HEK293 (cell line): ENCODE measurements around the gene LLGL1.

Source experiments
- CTCF ChIA-PET: fragments of 350-600 bp; formaldehyde crosslinking; extraction: SDS; loops from one replicate; lab custom pipeline; 2021; ENCODE audit warnings: antibody characterized with exemption; lab: Yijun Ruan, JAX
- POLR2A ChIA-PET: fragments of 300-600 bp; formaldehyde crosslinking; extraction: SDS; loops from one replicate; lab custom pipeline; 2020; ENCODE audit warnings: antibody characterized with exemption, inconsistent platforms; lab: Yijun Ruan, JAX
- H3K27ac ChIP-seq: fragments of 200-500 bp; sonication (Bioruptor generic); 2 replicates; pipeline ENCODE4 v1.5.1; 2014; ENCODE audit warnings: low read depth, low read length, control low read depth, inconsistent platforms; ENCODE audit errors: extremely low read depth
- H3K36me3 ChIP-seq, 2 experiments: fragments of 200-500 bp in 1 of 2; sonication (Bioruptor generic) in 1 of 2; 1 replicate in 1 of 2; 2 replicates in 1 of 2; pipeline ENCODE4 v1.5.1; 2014 to 2017; ENCODE audit warnings: inconsistent platforms in 2 of 2, low read length in 2 of 2; ENCODE audit not compliant: control insufficient read depth in 2 of 2, insufficient read depth in 1 of 2
- H3K4me1 ChIP-seq: fragments of 200-500 bp; sonication (Bioruptor generic); 2 replicates; pipeline ENCODE4 v1.5.1; 2014; ENCODE audit warnings: mild to moderate bottlenecking, low read length, inconsistent platforms; ENCODE audit not compliant: control insufficient read depth, insufficient read depth
- H3K4me3 ChIP-seq: 2 replicates; pipeline ENCODE4 v1.5.1; 2011; ENCODE audit warnings: low read depth, mild to moderate bottlenecking, control low read depth, low read length, moderate library complexity
- H3K9me3 ChIP-seq: fragments of 200-500 bp; sonication (Bioruptor generic); 2 replicates; pipeline ENCODE4 v1.5.1; 2014; ENCODE audit warnings: low read depth, low read length, inconsistent platforms; ENCODE audit not compliant: control insufficient read depth, insufficient read depth
- PBX3 ChIP-seq: sonication (generic); formaldehyde crosslinking; IDR thresholded peaks from 2 replicates; pipeline ENCODE4 v1.8.1; 2022; ENCODE audit warnings: mild to moderate bottlenecking, moderate library complexity, missing genetic modification reagents
- REST ChIP-seq: fragments of 450-650 bp; formaldehyde crosslinking; IDR thresholded peaks from 2 replicates; pipeline ENCODE4 v1.5.1; 2016; ENCODE audit warnings: missing biosample characterization, missing genetic modification characterization
- YY1 ChIP-seq: fragments of 450-650 bp; formaldehyde crosslinking; IDR thresholded peaks from 2 replicates; pipeline ENCODE4 v1.5.1; 2018; ENCODE audit warnings: missing biosample characterization, missing genetic modification characterization
- ZBTB11 ChIP-seq: fragments of 450-650 bp; formaldehyde crosslinking; conservative IDR thresholded peaks from 2 replicates; pipeline ENCODE4 v1.5.1; 2016; ENCODE audit warnings: low read depth, missing biosample characterization, missing genetic modification characterization
- ZBTB26 ChIP-seq: fragments of 450-650 bp; formaldehyde crosslinking; optimal IDR thresholded peaks from 2 replicates; pipeline ENCODE3; 2016; ENCODE audit warnings: missing biosample characterization, mild to moderate bottlenecking, missing genetic modification characterization
- ZBTB48 ChIP-seq: fragments of 450-650 bp; formaldehyde crosslinking; IDR thresholded peaks from 2 replicates; pipeline ENCODE4 v1.5.1; 2016; ENCODE audit warnings: missing biosample characterization, missing genetic modification characterization
- ZNF121 ChIP-seq: fragments of 450-650 bp; formaldehyde crosslinking; IDR thresholded peaks from 2 replicates; pipeline ENCODE4 v1.5.1; 2016; ENCODE audit warnings: missing biosample characterization, missing genetic modification characterization
- ZNF2 ChIP-seq: fragments of 450-650 bp; formaldehyde crosslinking; IDR thresholded peaks from 2 replicates; pipeline ENCODE4 v1.5.1; 2016; ENCODE audit warnings: missing biosample characterization, missing genetic modification characterization
- ZNF248 ChIP-seq: fragments of 450-650 bp; formaldehyde crosslinking; IDR thresholded peaks from 2 replicates; pipeline ENCODE4 v1.5.1; 2017; ENCODE audit warnings: missing biosample characterization, missing genetic modification characterization
- ZNF404 ChIP-seq: fragments of 450-650 bp; formaldehyde crosslinking; IDR thresholded peaks from 2 replicates; pipeline ENCODE4 v1.5.1; 2017; ENCODE audit warnings: missing biosample characterization, missing genetic modification characterization
- ZNF426 ChIP-seq: fragments of 450-650 bp; formaldehyde crosslinking; IDR thresholded peaks from 2 replicates; pipeline ENCODE4 v1.5.1; 2017; ENCODE audit warnings: missing biosample characterization, missing genetic modification characterization, mild to moderate bottlenecking, inconsistent platforms, moderate library complexity
- ZNF48 ChIP-seq: fragments of 450-650 bp; formaldehyde crosslinking; IDR thresholded peaks from 2 replicates; pipeline ENCODE4 v1.5.1; 2016; ENCODE audit warnings: missing biosample characterization, missing genetic modification characterization
- ZNF514 ChIP-seq: fragments of 450-650 bp; formaldehyde crosslinking; IDR thresholded peaks from 2 replicates; pipeline ENCODE4 v1.5.1; 2016; ENCODE audit warnings: missing biosample characterization, missing genetic modification characterization
- ZNF580 ChIP-seq: fragments of 450-650 bp; formaldehyde crosslinking; IDR thresholded peaks from 2 replicates; pipeline ENCODE4 v1.5.1; 2016; ENCODE audit warnings: missing biosample characterization, missing genetic modification characterization
- ZNF621 ChIP-seq: fragments of 450-650 bp; formaldehyde crosslinking; IDR thresholded peaks from 2 replicates; pipeline ENCODE4 v1.5.1; 2017; ENCODE audit warnings: missing biosample characterization, missing genetic modification characterization
- ZNF76 ChIP-seq: fragments of 450-650 bp; formaldehyde crosslinking; IDR thresholded peaks from 2 replicates; pipeline ENCODE4; 2016; ENCODE audit warnings: low read depth, missing biosample characterization, missing genetic modification characterization, borderline replicate concordance
- TF ChIP-seq, protein P1 (sequence below): fragments of 450-650 bp; formaldehyde crosslinking; IDR thresholded peaks from 2 replicates; pipeline ENCODE4 v1.5.1; 2017; ENCODE audit warnings: missing biosample characterization, missing genetic modification characterization
- TF ChIP-seq, protein P2 (sequence below): fragments of 450-650 bp; formaldehyde crosslinking; IDR thresholded peaks from 2 replicates; pipeline ENCODE4 v1.5.1; 2016; ENCODE audit warnings: missing biosample characterization, missing genetic modification characterization
- TF ChIP-seq, protein P3 (sequence below): fragments of 450-650 bp; formaldehyde crosslinking; IDR thresholded peaks from 2 replicates; pipeline ENCODE4 v1.5.1; 2016; ENCODE audit warnings: missing biosample characterization, missing genetic modification characterization

Gene LLGL1

DNA sequence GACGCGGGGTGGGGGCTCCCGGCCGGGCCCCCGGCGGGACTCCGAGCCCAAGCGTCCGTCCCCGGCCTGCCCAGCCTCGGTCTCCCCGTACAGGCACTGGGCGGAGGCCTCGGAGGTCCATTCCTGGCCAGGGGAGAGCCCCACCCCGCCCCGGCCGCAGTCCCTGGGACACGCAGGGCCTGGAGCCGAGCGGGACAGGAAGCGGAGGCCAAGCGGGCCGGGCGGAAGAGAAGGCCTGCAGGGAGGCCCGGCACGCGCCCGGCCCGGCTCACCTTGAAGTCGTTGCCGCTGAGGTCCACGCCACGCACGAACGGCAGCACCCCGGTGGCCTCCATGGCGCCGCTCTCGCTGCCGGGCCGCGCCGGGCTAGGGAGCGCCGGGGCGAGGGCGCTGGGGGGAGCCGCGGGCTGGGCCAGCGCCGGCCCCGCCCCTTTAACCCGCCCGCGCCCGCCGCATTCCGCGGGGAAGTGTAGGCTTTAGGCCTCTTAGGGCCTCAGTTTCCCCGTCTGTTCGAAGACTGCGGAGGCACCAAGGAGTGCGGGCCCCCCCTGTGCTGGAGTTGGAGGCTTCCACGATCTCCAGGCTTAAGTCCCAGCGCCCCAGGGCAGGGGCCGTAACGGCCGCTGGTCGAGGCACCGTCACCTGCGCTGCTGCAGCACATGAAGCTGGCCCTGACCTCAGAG, 33.1 kb downstream of the LLGL1 start, which contains the start of gene FLII:
Gene FLII, minus strand, starts transcription at position 383 of the 683 bp plus-strand sequence. Its CDS starts 48 bp downstream, at position 335.
- peaks cover 12% of the 10 kb centered on the region for H3K4me1 ChIP-seq
- CTCF ChIA-PET, result interaction anchor here (0.7 kb wide), 1 partner anchor 158 kb away, joined by 4 read pairs; no protein-coding TSS in a partner anchor
- H3K4me3 ChIP-seq, result peak within 1 kb of the TSS; percentile 83
- H3K9me3 ChIP-seq, result no peaks in the 10 kb centered on the region
- peaks cover 5 to 48% of the 10 kb centered on the region in 2 experiments for H3K36me3 ChIP-seq
- H3K27ac ChIP-seq, result peak within 1 kb of the TSS; percentile 96
- POLR2A ChIA-PET, result interaction anchor here (0.8 to 4.2 kb wide), 5 partner anchors 10 to 70 kb away, joined by 4 to 24 read pairs (median 5); partner anchors contain the start of genes SMCR8 and TOP3A
- 0 out of 2 replicates have a peak, but pooled peaks have one; percentile 25 for TF ChIP-seq ZNF2
- peak; percentile 49 for TF ChIP-seq ZBTB11 (tag by site-specific recombination)
- TF ChIP-seq ZNF48 (tag by site-specific recombination), result no peak
- peak; percentile 74 for TF ChIP-seq ZBTB48 (tag by site-specific recombination)
- TF ChIP-seq ZNF76 (tag by site-specific recombination), result peak; percentile 51; the same call in 1 of the 2 replicates
- TF ChIP-seq ZNF426 (tag by site-specific recombination), result no peak
- peak; percentile 68 for TF ChIP-seq YY1 (tag by site-specific recombination)
- TF ChIP-seq ZBTB26 (tag by site-specific recombination), result peak; percentile 85
- TF ChIP-seq PBX3 (CRISPR knock-in tag), result no peak; the same call in 1 of the 2 replicates
- no peak for TF ChIP-seq ZNF621
- TF ChIP-seq ZNF248 (tag by site-specific recombination), result no peak
- no peak for TF ChIP-seq ZNF580
- TF ChIP-seq, protein P1, sequence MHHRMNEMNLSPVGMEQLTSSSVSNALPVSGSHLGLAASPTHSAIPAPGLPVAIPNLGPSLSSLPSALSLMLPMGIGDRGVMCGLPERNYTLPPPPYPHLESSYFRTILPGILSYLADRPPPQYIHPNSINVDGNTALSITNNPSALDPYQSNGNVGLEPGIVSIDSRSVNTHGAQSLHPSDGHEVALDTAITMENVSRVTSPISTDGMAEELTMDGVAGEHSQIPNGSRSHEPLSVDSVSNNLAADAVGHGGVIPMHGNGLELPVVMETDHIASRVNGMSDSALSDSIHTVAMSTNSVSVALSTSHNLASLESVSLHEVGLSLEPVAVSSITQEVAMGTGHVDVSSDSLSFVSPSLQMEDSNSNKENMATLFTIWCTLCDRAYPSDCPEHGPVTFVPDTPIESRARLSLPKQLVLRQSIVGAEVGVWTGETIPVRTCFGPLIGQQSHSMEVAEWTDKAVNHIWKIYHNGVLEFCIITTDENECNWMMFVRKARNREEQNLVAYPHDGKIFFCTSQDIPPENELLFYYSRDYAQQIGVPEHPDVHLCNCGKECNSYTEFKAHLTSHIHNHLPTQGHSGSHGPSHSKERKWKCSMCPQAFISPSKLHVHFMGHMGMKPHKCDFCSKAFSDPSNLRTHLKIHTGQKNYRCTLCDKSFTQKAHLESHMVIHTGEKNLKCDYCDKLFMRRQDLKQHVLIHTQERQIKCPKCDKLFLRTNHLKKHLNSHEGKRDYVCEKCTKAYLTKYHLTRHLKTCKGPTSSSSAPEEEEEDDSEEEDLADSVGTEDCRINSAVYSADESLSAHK (tag by site-specific recombination), result no peak
- TF ChIP-seq ZNF121 (tag by site-specific recombination), result 0 out of 2 replicates have a peak, but pooled peaks have one; percentile 44
- TF ChIP-seq, protein P2, sequence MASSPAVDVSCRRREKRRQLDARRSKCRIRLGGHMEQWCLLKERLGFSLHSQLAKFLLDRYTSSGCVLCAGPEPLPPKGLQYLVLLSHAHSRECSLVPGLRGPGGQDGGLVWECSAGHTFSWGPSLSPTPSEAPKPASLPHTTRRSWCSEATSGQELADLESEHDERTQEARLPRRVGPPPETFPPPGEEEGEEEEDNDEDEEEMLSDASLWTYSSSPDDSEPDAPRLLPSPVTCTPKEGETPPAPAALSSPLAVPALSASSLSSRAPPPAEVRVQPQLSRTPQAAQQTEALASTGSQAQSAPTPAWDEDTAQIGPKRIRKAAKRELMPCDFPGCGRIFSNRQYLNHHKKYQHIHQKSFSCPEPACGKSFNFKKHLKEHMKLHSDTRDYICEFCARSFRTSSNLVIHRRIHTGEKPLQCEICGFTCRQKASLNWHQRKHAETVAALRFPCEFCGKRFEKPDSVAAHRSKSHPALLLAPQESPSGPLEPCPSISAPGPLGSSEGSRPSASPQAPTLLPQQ (tag by site-specific recombination), result no peak
- TF ChIP-seq ZNF404 (tag by site-specific recombination), result no peak
- TF ChIP-seq ZNF514, result no peak
- TF ChIP-seq, protein P3, sequence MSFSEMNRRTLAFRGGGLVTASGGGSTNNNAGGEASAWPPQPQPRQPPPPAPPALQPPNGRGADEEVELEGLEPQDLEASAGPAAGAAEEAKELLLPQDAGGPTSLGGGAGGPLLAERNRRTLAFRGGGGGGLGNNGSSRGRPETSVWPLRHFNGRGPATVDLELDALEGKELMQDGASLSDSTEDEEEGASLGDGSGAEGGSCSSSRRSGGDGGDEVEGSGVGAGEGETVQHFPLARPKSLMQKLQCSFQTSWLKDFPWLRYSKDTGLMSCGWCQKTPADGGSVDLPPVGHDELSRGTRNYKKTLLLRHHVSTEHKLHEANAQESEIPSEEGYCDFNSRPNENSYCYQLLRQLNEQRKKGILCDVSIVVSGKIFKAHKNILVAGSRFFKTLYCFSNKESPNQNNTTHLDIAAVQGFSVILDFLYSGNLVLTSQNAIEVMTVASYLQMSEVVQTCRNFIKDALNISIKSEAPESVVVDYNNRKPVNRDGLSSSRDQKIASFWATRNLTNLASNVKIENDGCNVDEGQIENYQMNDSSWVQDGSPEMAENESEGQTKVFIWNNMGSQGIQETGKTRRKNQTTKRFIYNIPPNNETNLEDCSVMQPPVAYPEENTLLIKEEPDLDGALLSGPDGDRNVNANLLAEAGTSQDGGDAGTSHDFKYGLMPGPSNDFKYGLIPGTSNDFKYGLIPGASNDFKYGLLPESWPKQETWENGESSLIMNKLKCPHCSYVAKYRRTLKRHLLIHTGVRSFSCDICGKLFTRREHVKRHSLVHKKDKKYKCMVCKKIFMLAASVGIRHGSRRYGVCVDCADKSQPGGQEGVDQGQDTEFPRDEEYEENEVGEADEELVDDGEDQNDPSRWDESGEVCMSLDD (tag by site-specific recombination), result no peak
- TF ChIP-seq REST (tag by site-specific recombination), result 0 out of 2 replicates have a peak, but pooled peaks have one; percentile 15
